ENCODE measurements around the gene CD6. TPM values are rescaled to one million over a fixed set of nuclear protein-coding genes. Genes with fewer than 3 reads are reported as not detected.

Gene CD6
- total RNA-seq (2022; extraction: Qiagen RNA extraction): 0.08 to 0.22 TPM (median 0.21 TPM) in 5 replicates

GRCh38 chr11:60971520-60971919, at the start of gene CD6:
Gene CD6 (plus strand): TSS chr11:60971680. CDS start chr11:60971866, 186 bp downstream.

GRCh38 chr11:60924110-60924905, 47.2 kb upstream of the CD6 start, which contains the start of gene TMEM132A:
Gene TMEM132A (plus strand): TSS chr11:60924460. CDS start chr11:60924634, 174 bp downstream.

GRCh38 chr11:60951904-60952741, 19.4 kb upstream of the CD6 start, which contains the start of gene SLC15A3:
Gene SLC15A3 (minus strand): TSS chr11:60952176. CDS start chr11:60951551, 625 bp downstream.

Other genes starting within 250 kb of the CD6 start
- not detected in 5 replicates for gene MS4A18, start 247.0 kb upstream of the CD6 start, total RNA-seq (2022; extraction: Qiagen RNA extraction)
- gene MS4A15, start 214.8 kb upstream of the CD6 start, total RNA-seq (2022; extraction: Qiagen RNA extraction): 0.07 TPM in 1 of 5 replicates, not detected in the others
- gene MS4A10, start 186.3 kb upstream of the CD6 start, total RNA-seq (2022; extraction: Qiagen RNA extraction): not detected in 5 replicates
- gene CCDC86, start 129.6 kb upstream of the CD6 start, total RNA-seq (2022; extraction: Qiagen RNA extraction): 89.0 to 107 TPM (median 95.4 TPM) in 5 replicates
- gene PTGDR2, start 115.7 kb upstream of the CD6 start, total RNA-seq (2022; extraction: Qiagen RNA extraction): 0.03 to 0.12 TPM (median 0.05 TPM) in 4 of 5 replicates, not detected in the other
- gene ZP1, start 104.1 kb upstream of the CD6 start, total RNA-seq (2022; extraction: Qiagen RNA extraction): 0.14 to 0.46 TPM (median 0.28 TPM) in 5 replicates
- gene PRPF19, start 65.1 kb upstream of the CD6 start, total RNA-seq (2022; extraction: Qiagen RNA extraction): 168 to 186 TPM (median 176 TPM) in 5 replicates
- 107 to 134 TPM (median 124 TPM) in 5 replicates for gene TMEM109, start 57.5 kb upstream of the CD6 start, total RNA-seq (2022; extraction: Qiagen RNA extraction)
- gene TMEM132A, start 47.2 kb upstream of the CD6 start, total RNA-seq (2022; extraction: Qiagen RNA extraction): 92.5 to 131 TPM (median 123 TPM) in 5 replicates
- gene SLC15A3, start 19.5 kb upstream of the CD6 start, total RNA-seq (2022; extraction: Qiagen RNA extraction): not detected in 5 replicates
- gene CD5, start 130.8 kb downstream of the CD6 start, total RNA-seq (2022; extraction: Qiagen RNA extraction): not detected in 5 replicates
- 16.4 to 18.2 TPM (median 17.6 TPM) in 5 replicates for gene VPS37C, start 189.7 kb downstream of the CD6 start, total RNA-seq (2022; extraction: Qiagen RNA extraction)
- gene PGA3, start 231.8 kb downstream of the CD6 start, total RNA-seq (2022; extraction: Qiagen RNA extraction): not detected in 5 replicates

All from A549 treated with Hydrocortisone at 1 μM for 4 hours (cell line).